Endodermal cell (in vitro differentiated cells): ENCODE results near the gene CUX1. TPM values are rescaled to one million over a fixed set of nuclear protein-coding genes. Genes with fewer than 3 reads are reported as not detected.

ENCODE experiments used
- DNase-seq: peaks from one replicate; pipeline ENCODE4 v3.0.0-alpha.2; 2017
- H3K27ac ChIP-seq: 2 replicates; pipeline ENCODE4 v1.5.1; 2013; ENCODE audit warnings: mild to moderate bottlenecking, low read depth, low read length, moderate library complexity
- H3K27me3 ChIP-seq: 2 replicates; pipeline ENCODE4 v1.6.1; 2013; ENCODE audit warnings: mild to moderate bottlenecking, low read length, moderate library complexity; ENCODE audit not compliant: insufficient read depth, control insufficient read depth, poor library complexity, severe bottlenecking
- H3K36me3 ChIP-seq: 2 replicates; pipeline ENCODE4 v1.7.0; 2013; ENCODE audit warnings: mild to moderate bottlenecking, low read length, moderate library complexity; ENCODE audit not compliant: control insufficient read depth, insufficient read depth
- H3K4me1 ChIP-seq: one replicate; pipeline ENCODE4 v1.7.0; 2013; ENCODE audit warnings: low read length; ENCODE audit not compliant: control insufficient read depth, insufficient read depth
- H3K4me3 ChIP-seq: 2 replicates; pipeline ENCODE4 v1.5.1; 2013; ENCODE audit warnings: mild to moderate bottlenecking, low read length, moderate library complexity
- H3K9ac ChIP-seq: 2 replicates; pipeline ENCODE4 v1.6.1; 2013; ENCODE audit warnings: mild to moderate bottlenecking, low read length, moderate library complexity; ENCODE audit not compliant: poor library complexity, severe bottlenecking; ENCODE audit errors: extremely low read depth
- H3K9me3 ChIP-seq: 2 replicates; pipeline ENCODE4 v1.6.1; 2013; ENCODE audit warnings: mild to moderate bottlenecking, low read length, moderate library complexity; ENCODE audit not compliant: control insufficient read depth
- H3K27ac Mint-ChIP-seq: 2 replicates; pipeline ENCODE4 v1.8.0; 2020; ENCODE audit warnings: mixed read lengths
- H3K27me3 Mint-ChIP-seq: 2 replicates; pipeline ENCODE4 v1.8.0; 2021; ENCODE audit warnings: mild to moderate bottlenecking, mixed read lengths; ENCODE audit not compliant: insufficient read depth
- H3K36me3 Mint-ChIP-seq: 2 replicates; pipeline ENCODE4 v1.8.0; 2020; ENCODE audit warnings: low read depth, mixed read lengths
- H3K4me1 Mint-ChIP-seq: 2 replicates; pipeline ENCODE4 v1.8.0; 2020; ENCODE audit warnings: mixed read lengths
- H3K4me3 Mint-ChIP-seq: 2 replicates; pipeline ENCODE4 v1.8.0; 2020; ENCODE audit warnings: mild to moderate bottlenecking, moderate library complexity, mixed read lengths
- H3K9me3 Mint-ChIP-seq: 2 replicates; pipeline ENCODE4 v1.8.0; 2020; ENCODE audit warnings: mild to moderate bottlenecking, mixed read lengths
- WGBS, 2 experiments: methylation state at CpG; one replicate each; pipeline versions ENCODE4 v1.1.5 to v1.1.7; 2013; ENCODE audit warnings: missing lambda C conversion rate in 2 of 2, mixed read lengths in 1 of 2; ENCODE audit not compliant: insufficient coverage in 1 of 2, insufficient read length in 1 of 2; 5-methylcytosine and 5-hydroxymethylcytosine counted together
- total RNA-seq, 2 donors: library from RNA; stranded (reverse); fragmentation: NEBNext Ultra II Directional in 1 of 2; extraction: Animal tissue kit (Norgen Biotek cat#: 25700) in 1 of 2; gene quantifications; 2 replicates in 1 of 2; 3 replicates in 1 of 2; pipeline ENCODE4 v1.2.1, GENCODE V29; 2021
- TF ChIP-seq, protein P1 (sequence below): fragments of 200-600 bp; sonication (generic); conservative IDR thresholded peaks from 2 replicates; pipeline ENCODE4 v1.5.0; 2021; ENCODE audit warnings: antibody characterized with exemption, mild to moderate bottlenecking

The CUX1 gene
- total RNA-seq, 2 donors from 2014 or later, result 85.1 to 108 TPM

DNA sequence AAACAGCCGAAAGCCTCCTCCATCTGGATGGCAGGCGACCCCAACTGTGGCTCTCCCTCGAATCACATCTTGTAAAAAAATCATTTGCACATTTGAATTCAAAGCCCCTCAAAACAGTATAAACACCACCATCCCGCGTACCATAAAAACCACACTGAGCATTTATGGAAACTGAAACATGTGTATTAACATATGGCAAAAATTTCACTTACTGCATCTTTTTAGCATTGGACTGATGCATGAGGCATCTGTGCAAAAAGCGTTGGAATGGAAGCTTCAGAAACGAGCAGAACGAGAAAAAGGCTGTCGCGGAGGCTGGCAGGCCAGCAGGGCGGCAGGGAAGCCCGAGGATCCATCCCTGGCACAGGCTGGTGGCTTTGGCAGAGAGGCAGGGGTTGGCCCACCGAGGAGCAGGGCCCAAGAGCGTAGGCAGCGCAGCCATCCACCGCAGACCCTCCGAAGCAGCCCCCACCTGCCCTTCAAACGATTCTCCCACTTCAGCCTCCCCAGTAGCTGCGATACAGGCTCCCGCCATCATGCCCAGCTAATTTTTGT lies 39.3 kb upstream of the CUX1 start:
- Mint-ChIP-seq H3K27ac (no peak overlapping the region), H3K9me3 (no peaks in the 10 kb centered on the region), H3K27me3 (no peaks in the 10 kb centered on the region), H3K4me1 (no peaks in the 10 kb centered on the region), H3K36me3 (no peaks in the 10 kb centered on the region), H3K4me3 (no peak overlapping the region)
- H3K27ac ChIP-seq, result no peak overlapping the region
- DNase-seq, result no peak
- no peaks in the 10 kb centered on the region for H3K27me3 ChIP-seq
- WGBS, 2 experiments, result 93 to 96% methylated on average over 8 to 20 of the region's 20 CpGs
- no peaks in the 10 kb centered on the region for H3K36me3 ChIP-seq
- no peaks in the 10 kb centered on the region for H3K9me3 ChIP-seq
- TF ChIP-seq, protein P1, sequence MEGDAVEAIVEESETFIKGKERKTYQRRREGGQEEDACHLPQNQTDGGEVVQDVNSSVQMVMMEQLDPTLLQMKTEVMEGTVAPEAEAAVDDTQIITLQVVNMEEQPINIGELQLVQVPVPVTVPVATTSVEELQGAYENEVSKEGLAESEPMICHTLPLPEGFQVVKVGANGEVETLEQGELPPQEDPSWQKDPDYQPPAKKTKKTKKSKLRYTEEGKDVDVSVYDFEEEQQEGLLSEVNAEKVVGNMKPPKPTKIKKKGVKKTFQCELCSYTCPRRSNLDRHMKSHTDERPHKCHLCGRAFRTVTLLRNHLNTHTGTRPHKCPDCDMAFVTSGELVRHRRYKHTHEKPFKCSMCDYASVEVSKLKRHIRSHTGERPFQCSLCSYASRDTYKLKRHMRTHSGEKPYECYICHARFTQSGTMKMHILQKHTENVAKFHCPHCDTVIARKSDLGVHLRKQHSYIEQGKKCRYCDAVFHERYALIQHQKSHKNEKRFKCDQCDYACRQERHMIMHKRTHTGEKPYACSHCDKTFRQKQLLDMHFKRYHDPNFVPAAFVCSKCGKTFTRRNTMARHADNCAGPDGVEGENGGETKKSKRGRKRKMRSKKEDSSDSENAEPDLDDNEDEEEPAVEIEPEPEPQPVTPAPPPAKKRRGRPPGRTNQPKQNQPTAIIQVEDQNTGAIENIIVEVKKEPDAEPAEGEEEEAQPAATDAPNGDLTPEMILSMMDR, result no peak
- H3K4me1 ChIP-seq, result no peaks in the 10 kb centered on the region
- H3K9ac ChIP-seq, result no peak overlapping the region
- no peak overlapping the region for H3K4me3 ChIP-seq

DNA sequence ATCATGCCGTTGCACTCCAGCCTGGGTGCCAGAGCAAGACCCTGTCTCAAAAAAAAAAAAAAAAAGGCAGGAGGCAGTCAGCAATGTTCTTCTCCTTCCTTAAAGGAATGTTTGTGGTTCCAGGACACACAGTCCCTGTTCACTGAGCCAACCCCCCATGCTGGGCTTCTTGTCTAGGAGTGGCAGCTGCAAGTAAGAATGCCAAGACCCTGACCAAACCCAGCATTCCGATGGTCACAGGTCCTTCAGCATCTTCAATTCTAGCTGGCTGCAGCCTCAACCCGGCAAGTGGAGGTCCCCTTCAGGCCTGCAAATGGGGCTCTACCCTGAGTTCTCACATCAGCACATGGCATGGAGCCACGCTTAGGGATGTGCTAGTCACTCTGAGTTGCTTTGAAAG lies 38.2 kb upstream of the CUX1 start:
- no peaks in the 10 kb centered on the region for H3K36me3 ChIP-seq
- no peaks in the 10 kb centered on the region for H3K4me1 ChIP-seq
- H3K9me3 ChIP-seq, result no peaks in the 10 kb centered on the region
- H3K4me3 ChIP-seq, result no peak overlapping the region
- TF ChIP-seq, protein P1, result no peak
- Mint-ChIP-seq H3K4me1 (peaks cover under 1% of the 10 kb centered on the region), H3K36me3 (no peaks in the 10 kb centered on the region), H3K9me3 (no peaks in the 10 kb centered on the region), H3K27me3 (no peaks in the 10 kb centered on the region), H3K27ac (no peak overlapping the region), H3K4me3 (no peak overlapping the region)
- H3K9ac ChIP-seq, result no peak overlapping the region
- 90 to 100% methylated on average over 4 of the region's 4 CpGs for WGBS, 2 experiments
- H3K27ac ChIP-seq, result no peak overlapping the region
- DNase-seq, result no peak
- H3K27me3 ChIP-seq, result no peaks in the 10 kb centered on the region

- H3K36me3 Mint-ChIP-seq, result no peaks in the 10 kb centered on the region
- H3K4me3 Mint-ChIP-seq, result no peak overlapping the region
- no peaks in the 10 kb centered on the region for H3K4me1 ChIP-seq
- no peaks in the 10 kb centered on the region for H3K36me3 ChIP-seq
- no peak overlapping the region for H3K27ac Mint-ChIP-seq
- H3K4me3 ChIP-seq, result no peak overlapping the region
- H3K4me1 Mint-ChIP-seq, result peaks cover 8% of the 10 kb centered on the region
- H3K27ac ChIP-seq, result no peak overlapping the region
- TF ChIP-seq, protein P1, result no peak
- no peak overlapping the region for H3K9ac ChIP-seq
- no peaks in the 10 kb centered on the region for H3K27me3 Mint-ChIP-seq
- no peaks in the 10 kb centered on the region for H3K9me3 Mint-ChIP-seq
- no peaks in the 10 kb centered on the region for H3K9me3 ChIP-seq
- DNase-seq, result no peak
- 82 to 92% methylated on average over 2 to 3 of the region's 3 CpGs for WGBS, 2 experiments
- H3K27me3 ChIP-seq, result no peaks in the 10 kb centered on the region
These were observed 37.1 kb upstream of the CUX1 start for GRCh38 chr7:101780281-101780680.
